RKO (cell line): Measurements from ENCODE around the gene SMCO3.
"Not testable (repeated sequence)": the region's sequence is repeated elsewhere in the genome, so short reads cannot be mapped to it uniquely, and the experiment has no call there.

Experiments
- DNase-seq: peaks from one replicate; pipeline ENCODE4 v3.0.0-alpha.2; 2016; ENCODE audit warnings: low spot score

The SMCO3 gene

DNA sequence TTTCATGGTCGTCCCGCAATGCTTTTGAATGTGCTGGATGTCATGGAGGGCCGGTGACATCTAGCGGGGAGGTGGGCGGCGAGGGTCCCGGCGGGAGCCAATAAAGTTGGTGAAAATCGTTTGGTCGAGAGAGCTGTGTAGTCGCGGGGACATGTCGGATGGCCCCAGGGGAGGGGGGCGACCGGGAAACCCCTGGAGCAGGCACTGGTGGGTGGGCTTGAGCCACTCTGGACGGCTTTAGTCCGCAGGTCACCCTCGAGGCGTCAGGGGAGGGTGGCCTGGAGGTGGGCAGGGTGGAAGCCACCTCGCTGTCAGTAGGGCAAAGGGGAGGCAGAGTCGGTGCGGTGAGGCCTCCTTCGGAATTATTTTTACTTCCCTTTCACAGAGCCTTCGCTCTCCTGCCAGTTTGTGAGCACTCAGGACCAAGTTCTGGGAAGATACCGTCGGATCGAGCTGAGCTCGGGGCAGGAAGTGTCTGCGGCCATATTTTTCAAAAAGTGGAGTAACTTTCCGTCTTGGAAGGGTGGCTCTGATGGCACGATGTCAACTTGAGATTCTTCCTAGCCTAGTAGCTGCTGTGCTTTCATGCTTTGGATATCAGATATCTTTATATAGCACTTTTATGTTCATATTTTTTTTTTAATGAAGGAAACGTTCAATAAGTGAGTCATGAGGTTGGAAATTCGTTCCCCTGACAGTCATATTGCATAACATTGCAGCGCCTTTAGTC, 38.9 kb downstream of the SMCO3 start:
- DNase-seq = peak; percentile 24

DNA sequence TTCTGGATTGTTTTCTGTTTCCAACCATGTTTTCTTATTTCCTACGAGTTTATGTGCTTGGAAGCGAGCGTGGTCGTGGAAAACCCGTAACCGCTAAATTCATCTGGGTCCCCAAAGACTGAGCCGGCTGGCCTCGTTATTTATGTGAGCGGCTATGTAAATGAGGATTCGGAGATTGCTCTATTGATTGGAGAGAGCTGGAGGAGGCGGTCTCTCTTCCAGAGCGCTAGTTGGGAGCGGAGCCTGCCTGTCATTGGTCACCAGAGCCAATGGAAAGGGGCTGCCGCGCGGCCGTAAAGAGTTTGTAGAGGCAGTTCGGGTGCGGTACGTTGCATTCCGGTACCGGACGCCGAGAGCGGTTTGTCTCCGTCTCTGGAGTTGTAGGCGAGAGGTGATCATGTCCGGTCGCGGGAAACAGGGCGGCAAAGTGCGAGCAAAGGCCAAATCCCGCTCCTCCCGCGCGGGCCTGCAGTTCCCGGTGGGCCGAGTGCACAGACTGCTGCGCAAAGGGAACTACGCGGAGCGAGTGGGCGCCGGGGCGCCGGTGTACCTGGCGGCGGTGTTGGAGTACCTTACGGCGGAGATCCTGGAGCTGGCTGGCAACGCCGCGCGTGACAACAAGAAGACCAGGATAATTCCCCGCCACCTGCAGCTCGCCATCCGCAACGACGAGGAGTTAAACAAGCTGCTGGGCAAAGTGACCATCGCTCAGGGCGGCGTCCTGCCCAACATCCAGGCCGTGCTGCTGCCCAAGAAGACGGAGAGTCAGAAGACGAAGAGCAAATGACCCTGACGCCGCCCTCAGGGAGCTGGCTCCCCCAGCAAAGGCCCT, 39.7 kb downstream of the SMCO3 start:
- DNase-seq = no peak

DNA sequence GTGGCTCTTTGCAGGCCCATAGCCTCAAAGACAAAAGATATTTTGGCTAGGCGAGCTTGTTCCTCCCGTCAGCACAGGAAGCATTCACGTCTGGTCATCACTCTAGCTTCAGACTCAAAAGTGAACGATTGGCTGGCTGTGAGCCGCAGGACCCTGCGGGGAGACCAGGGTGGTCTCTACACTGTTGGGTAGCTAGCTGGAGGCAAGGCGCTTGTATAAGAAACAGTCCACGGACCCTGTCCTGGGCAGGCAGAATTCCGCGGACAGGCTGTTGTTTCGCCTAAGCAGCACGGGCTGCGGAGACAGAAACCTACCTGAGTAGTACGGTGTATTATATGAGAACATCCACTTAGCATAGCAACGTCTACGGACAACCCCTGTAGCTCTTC, 40.3 kb downstream of the SMCO3 start:
- DNase-seq = no peak

DNA sequence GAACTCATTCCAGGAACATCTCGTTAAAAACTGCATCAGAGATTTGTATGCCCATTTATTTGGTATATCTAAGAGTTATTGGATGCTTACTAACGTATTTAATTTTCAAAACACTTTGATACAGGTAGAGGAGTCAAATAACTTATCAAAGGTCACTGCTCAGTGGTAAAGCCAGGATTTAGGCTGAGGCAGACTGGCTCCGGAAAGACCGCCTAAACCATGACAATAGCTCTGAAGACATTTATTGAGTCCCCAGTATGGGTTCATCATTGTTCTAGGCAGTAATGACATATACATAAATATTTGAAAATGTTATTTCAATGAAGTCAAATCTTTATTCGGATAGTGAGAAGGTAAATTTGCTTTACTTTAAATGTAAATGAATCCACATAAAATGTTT, 41.0 kb downstream of the SMCO3 start:
- DNase-seq = no peak

DNA sequence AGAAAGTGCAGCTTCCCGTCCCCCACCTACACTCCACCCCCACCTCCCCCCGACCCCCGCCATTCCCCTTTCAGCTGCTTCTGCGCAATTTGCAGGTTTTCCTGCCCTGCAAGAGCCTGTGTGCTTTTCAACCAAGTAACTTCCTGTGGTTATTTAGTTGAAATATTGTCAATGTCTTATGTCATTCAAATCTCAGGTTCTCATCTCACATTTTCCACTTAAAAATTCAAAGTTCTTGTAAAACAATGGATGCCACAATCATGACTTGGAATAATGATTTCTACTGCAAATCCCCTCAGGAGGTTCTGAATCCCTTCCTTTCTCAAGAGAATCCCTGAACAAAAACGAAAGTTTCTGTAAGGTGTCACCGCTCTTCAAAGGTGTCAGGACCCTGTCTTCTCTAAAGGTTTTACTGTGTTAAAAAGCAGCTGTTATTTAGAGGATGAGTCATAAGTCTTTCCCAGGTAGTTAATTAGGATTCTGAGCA, 42.3 kb downstream of the SMCO3 start:
- peak; percentile 33 for DNase-seq

DNA sequence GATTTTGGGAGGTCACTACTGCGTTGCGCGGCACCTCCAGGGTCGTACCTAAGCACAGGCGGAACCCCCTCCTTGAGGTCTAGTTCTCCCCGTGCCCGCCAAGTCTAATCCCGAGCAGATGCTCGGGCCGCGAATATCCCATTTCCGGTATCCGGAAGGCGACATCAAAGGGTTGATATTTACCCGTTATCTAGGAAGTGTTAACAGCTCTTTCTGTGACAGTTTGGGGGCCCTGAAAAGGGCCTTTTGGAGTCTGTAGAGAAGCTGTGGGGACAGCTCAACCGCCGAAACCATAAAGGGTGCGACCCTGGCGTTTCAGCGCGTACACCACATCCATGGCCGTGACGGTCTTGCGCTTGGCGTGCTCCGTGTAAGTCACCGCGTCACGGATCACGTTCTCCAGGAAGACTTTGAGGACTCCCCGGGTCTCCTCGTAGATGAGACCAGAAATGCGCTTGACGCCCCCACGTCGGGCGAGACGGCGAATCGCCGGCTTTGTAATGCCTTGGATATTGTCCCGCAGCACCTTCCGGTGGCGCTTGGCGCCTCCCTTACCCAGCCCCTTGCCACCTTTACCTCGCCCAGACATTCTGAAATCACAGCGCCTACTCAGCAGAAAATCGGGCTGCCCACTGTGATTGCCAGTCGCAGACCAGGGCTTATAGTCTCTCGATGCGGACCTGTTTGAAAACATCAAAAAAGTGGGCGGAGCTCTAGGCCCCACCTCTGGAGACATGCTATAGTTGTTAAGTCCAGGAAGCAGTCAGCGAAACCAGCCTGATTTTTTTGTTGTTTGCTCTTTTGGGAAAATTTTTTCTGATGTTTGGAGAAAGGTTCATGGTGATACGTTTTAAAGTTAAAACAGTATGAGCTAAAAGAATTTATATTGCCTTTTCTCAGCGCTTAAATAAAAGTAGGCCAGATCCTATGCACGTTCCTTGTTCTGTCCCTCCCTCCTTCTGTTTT, 43.2 kb downstream of the SMCO3 start:
- peak; percentile 95 for DNase-seq

DNA sequence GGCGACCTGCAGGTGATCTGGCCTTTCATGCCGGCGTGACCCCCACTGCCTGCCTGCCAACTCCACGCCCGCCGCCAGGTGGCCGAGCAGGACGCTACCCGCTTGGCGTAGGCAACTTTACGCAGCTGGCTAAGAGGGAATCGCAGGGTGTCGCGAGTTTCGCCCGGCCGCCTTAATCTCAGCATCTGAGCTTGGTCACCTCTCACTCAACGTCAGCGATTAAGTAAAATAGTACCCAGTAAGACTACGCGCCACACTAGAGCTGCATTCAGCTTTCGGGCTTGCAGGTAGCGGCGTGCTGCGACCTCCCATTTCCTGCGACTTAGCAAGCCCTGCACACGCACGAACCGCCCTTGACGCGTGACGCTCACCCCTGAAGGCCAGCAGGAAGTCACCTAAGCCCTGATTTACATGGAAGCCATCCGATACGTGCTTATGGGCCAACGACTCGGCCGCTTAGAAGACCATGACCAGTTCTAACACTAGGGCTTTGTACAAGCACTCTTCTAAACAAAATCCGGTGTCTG, 44.0 kb downstream of the SMCO3 start:
- peak; percentile 90 for DNase-seq

DNA sequence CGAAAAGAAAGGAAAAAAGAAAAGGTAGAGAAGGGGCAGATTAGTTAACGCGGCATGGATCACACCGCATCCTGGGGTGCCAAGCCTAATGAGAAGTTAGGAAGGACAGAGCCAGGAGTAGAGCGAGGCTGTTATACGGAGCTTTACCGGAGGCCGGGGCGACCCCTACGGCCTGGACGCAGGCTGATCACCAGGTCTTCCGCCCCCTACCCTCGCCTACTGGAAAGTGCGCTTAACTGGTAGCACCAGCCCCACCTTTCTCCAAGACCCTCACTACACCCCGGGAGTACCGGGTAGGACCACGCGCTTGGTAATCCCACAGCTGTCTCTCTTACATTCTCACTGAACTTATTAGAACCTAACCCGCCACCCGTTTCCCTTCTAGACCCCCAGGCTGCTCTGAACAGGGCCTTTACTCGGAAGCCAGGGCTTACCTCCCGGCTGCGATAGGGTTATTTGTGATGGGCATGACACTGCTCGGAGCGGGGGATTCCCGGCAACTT, 44.5 kb downstream of the SMCO3 start:
- peak; percentile 47 for DNase-seq

DNA sequence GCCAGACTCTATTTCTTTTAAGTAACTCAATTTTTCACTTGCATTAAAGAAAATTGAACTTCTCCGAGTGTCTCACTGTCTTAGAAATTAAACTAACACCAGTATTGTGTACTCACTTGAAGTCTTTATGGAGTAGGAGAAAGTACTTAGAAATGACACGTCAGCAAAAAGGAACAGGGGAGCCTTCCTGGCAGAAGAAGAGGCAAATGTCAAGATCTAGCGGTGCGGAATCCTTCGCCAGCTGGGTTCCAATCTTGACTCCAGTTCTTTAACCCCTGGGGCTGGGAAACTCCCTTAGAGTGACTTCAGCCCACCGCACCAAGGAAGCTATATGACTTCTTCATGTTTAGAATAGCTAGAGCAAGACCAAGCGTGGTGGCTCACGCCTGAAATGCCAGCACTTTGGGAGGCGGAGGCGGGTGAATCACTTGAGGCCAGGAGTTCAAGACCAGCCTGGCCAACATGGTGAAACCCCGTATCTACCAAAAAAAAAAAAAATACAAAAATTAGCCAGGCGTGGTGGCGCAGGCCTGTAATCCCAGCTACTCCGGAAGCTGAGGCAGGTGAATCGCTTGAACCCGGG, 45.1 kb downstream of the SMCO3 start:
- DNase-seq = peak; percentile 32

DNA sequence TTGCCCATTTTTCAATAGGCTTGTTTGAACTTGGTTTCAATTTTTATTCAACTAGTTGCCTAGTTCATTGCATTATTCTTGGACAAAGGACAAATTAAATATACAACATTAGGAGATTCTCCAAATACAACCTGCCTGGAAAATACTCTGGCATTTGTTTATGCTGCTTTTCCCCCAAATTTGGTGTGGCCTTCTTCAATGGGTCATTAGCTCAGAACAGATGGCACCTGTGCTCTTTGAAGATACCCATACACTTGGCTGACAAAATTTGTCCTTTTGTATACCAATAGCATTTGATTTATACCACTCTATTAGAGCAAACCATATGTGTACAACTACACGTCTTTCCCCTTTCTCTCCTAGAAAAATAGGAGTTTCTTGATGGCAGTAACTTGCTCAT, 46.4 kb downstream of the SMCO3 start:
- DNase-seq = no peak

DNA sequence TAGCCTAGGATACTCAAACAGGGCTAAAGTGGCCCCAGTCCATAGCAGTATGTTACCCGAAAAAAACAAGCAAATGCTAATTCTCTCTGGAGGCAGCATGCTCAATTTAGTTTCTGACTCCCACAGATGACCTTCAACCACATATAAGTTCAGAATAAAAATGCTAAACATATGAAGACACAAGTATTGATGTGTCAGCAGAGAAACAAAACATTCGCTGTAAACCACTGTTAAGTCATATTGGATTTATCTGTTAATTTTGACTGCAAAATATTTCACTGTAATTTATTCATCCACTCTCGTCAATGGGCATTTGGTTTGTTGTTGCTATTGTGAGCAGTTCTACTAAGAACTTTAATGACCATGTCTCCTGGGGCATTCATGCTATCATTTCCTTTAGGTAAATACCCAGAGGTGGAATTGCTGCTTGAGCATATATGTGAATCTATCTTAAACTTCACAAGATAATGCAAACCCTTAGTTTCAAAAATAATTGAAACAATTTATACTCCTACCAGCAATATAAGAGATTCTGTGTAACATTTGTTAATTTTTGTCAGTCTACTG, 47.2 kb downstream of the SMCO3 start:
- DNase-seq = no peak

DNA sequence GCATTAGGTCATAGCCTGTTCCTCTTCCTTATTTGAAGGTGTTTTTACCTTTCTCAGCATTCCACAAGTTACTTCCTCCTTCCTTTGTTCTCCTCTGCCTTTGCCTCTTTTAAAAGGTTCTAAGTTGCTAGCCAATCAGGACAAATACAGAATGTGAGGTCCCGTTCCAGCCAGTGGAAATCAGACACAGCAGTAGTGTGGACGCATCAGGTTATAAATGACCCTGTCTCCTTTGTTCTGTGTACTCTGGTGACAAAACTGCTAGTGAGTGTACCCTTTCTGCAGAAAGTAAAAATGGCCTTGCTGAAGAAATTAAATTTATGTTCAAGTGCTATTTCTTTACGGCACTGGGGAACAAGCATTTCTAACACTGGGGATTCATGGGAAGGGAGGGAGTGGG, 48.0 kb downstream of the SMCO3 start:
- DNase-seq = not testable (repeated sequence)

DNA sequence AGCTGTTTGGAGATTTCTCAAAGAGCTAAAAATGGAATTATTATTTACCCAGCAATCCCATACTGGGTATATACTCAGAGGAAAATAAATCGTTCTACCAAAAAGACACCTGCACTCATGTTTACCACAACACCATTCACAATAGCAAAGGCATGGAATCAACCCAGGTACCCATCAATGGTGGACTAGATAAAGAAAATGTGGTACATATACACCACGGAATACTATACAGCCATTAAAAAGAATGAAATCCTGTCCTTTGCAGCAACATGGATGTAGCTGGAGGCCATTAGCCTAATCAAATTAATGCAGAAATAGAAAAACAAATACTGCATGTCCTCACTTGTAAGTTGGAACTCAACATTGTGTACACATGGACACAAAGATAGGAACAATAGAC, 48.6 kb downstream of the SMCO3 start:
- DNase-seq = no peak

DNA sequence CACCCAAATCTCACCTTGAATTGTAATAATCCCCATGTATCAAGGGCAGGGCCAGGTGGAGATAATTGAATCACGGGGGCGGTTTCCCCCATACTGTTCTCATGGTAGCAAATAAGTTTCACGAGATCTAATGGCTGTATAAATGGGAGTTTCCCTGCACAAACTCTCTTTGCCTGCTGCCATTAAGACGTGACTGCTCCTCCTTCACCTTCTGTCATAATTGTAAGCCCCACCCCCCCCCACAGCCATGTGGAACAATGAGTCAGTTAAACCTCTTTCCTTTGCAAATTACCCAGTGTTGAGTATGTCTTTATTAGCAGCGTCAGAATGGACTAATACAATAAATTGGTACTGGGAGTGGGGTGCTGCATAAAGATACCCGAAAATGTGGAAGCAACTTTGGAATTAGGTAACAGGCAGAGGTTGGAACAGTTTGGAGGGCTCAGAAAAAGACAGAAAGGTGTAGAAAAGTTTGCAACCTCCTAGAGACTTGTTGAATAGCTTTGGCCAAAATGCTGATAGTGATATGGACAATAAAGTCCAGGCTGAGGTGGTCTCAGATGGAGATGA, 54.2 kb downstream of the SMCO3 start:
- DNase-seq = not testable (repeated sequence)

DNA sequence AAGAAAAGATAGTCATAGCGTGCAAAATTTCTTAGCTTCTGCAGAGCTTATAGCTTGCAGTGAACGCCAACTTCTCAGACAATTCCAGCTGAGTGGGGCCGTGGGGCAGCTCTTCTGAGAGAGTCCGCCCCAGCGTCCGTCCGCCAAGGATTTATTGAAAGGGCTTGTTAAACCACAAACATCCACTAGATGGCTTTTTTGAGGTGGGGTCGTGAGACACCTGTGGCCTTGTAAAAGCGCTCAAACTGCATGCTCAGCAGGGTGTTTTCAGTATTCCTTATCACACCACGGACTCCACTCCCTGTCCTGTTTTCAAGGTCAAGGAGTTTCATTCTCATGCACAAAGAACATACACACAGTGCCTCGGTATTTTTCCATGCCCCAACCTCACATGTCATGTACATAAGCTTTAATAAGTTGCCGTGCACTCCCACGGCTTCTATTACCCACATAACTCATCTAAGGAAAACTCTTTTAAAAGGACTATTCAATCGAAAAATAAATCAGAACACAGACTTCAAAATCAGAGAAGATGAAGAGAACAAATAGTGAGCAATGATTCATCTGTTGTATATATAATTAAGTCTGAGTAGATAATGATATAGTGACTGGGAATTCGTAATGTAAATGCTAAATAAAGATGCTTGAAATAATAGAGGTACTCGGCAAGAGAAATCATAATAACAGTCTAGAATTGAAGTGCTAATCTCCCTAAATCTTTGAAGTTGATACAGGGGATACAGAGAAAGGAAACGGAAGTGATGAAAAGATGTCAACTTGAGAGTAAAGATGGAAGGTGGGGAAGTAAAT, 57.4 kb downstream of the SMCO3 start:
- DNase-seq = no peak
